ENCODE results near the gene KRT39.

Gene KRT39

GRCh38 chr17:40914075-40914855 lies 52.5 kb downstream of the KRT39 start:
- H3K4me3 ChIP-seq = no peak overlapping the region
- H3K27ac ChIP-seq = no peak overlapping the region
- TF ChIP-seq POLR2AphosphoS5 (IDR thresholded peaks at IDR 0.05; ENCODE audit: borderline replicate concordance, low read depth, low read length) = no peak
- no peaks in the 10 kb centered on the region for H3K9me3 ChIP-seq (ENCODE audit: low read depth, low read length)
- H3K9ac ChIP-seq (ENCODE audit: insufficient read length) = no peak overlapping the region
- no peak for DNase-seq (ENCODE audit: low read depth, low spot score)
- H3K36me3 ChIP-seq (ENCODE audit: insufficient read depth, low read length) = no peaks in the 10 kb centered on the region

- no peak overlapping the region for H3K9ac ChIP-seq (ENCODE audit: insufficient read length)
- no peaks in the 10 kb centered on the region for H3K36me3 ChIP-seq (ENCODE audit: insufficient read depth, low read length)
- TF ChIP-seq EZH2 (IDR thresholded peaks at IDR 0.05) (no peak), POLR2AphosphoS5 (IDR thresholded peaks at IDR 0.05; ENCODE audit: borderline replicate concordance, low read depth, low read length) (no peak)
- DNase-seq (ENCODE audit: low read depth, low spot score) = no peak
- H3K9me3 ChIP-seq (ENCODE audit: low read depth, low read length) = no peaks in the 10 kb centered on the region
- no peak overlapping the region for H3K27ac ChIP-seq
- no peak overlapping the region for H3K4me3 ChIP-seq
Observed at GRCh38 chr17:40912486-40913210, 54.1 kb downstream of the KRT39 start.

- Histone ChIP-seq H3K36me3 (ENCODE audit: insufficient read depth, low read length) (no peaks in the 10 kb centered on the region), H3K9ac (ENCODE audit: insufficient read length) (peak overlapping the region; percentile 81), H3K9me3 (ENCODE audit: low read depth, low read length) (no peaks in the 10 kb centered on the region), H3K4me3 (peak overlapping the region; percentile 56), H3K27ac (peak overlapping the region; percentile 99)
- TF ChIP-seq EZH2 (IDR thresholded peaks at IDR 0.05) (no peak), FOXP2 (optimal IDR thresholded peaks at IDR 0.05; ENCODE audit: control extremely low read depth, extremely low read length, insufficient read depth) (no peak), POLR2AphosphoS5 (IDR thresholded peaks at IDR 0.05; ENCODE audit: borderline replicate concordance, low read depth, low read length) (no peak)
- DNase-seq (ENCODE audit: low read depth, low spot score) = no peak
Observed at GRCh38 chr17:40910441-40910841, 56.3 kb downstream of the KRT39 start.

GRCh38 chr17:40909755-40910154 lies 57.0 kb downstream of the KRT39 start:
- H3K9ac ChIP-seq (ENCODE audit: insufficient read length) = peak overlapping the region; percentile 81
- no peak for TF ChIP-seq FOXP2 (optimal IDR thresholded peaks at IDR 0.05; ENCODE audit: control extremely low read depth, extremely low read length, insufficient read depth)
- TF ChIP-seq EZH2 (IDR thresholded peaks at IDR 0.05) = no peak
- no peak for TF ChIP-seq POLR2AphosphoS5 (IDR thresholded peaks at IDR 0.05; ENCODE audit: borderline replicate concordance, low read depth, low read length)
- no peak for DNase-seq (ENCODE audit: low read depth, low spot score)

GRCh38 chr17:40909351-40909750 lies 57.4 kb downstream of the KRT39 start:
- Histone ChIP-seq H3K4me3 (peak overlapping the region; percentile 56), H3K9me3 (ENCODE audit: low read depth, low read length) (no peaks in the 10 kb centered on the region), H3K9ac (ENCODE audit: insufficient read length) (peak overlapping the region; percentile 81), H3K27ac (peak overlapping the region; percentile 99), H3K36me3 (ENCODE audit: insufficient read depth, low read length) (no peaks in the 10 kb centered on the region)
- DNase-seq (ENCODE audit: low read depth, low spot score) = peak; percentile 92
- TF ChIP-seq EZH2 (IDR thresholded peaks at IDR 0.05) = no peak
- no peak for TF ChIP-seq FOXP2 (optimal IDR thresholded peaks at IDR 0.05; ENCODE audit: control extremely low read depth, extremely low read length, insufficient read depth)
- TF ChIP-seq POLR2AphosphoS5 (IDR thresholded peaks at IDR 0.05; ENCODE audit: borderline replicate concordance, low read depth, low read length) = no peak; the same call in 1 of the 2 replicates

More at GRCh38 chr17:40909755-40910154, 57.0 kb downstream of the KRT39 start:
- Histone ChIP-seq H3K27ac (peak overlapping the region; percentile 99), H3K9me3 (ENCODE audit: low read depth, low read length) (no peaks in the 10 kb centered on the region), H3K36me3 (ENCODE audit: insufficient read depth, low read length) (no peaks in the 10 kb centered on the region), H3K4me3 (peak overlapping the region; percentile 56)

Data from SK-N-MC (cell line).